HCT116 (cell line): ENCODE measurements around the gene FBXW8. TPM values are rescaled to one million over a fixed set of nuclear protein-coding genes. Genes with fewer than 3 reads are reported as not detected.

Source experiments
- ATAC-seq: fragments of 200-7000 bp; cut with Tn5 transposase; 2 replicates; pipeline ENCODE4 v1.9.1; 2020; ENCODE audit warnings: mild to moderate bottlenecking, moderate library complexity
- BruUV-seq: library from RNA; stranded (reverse); fragments of 400-500 nt; replicated peaks from 2 replicates; lab custom pipeline; 2021; lab: Mats Ljungman, UMichigan
- CTCF ChIA-PET: fragments of 300-600 bp; sonication (Branson Sonifier 250); formaldehyde crosslinking; loops from one replicate; lab custom pipeline; 2021; ENCODE audit warnings: antibody characterized with exemption; lab: Charles Lee
- POLR2A ChIA-PET: fragments of 300-600, 350-600 bp; sonication (Branson Sonifier 250); formaldehyde crosslinking; loops from one replicate; lab custom pipeline; 2021; ENCODE audit warnings: antibody characterized with exemption; lab: Charles Lee
- RAD21 ChIA-PET, 2 experiments: fragments of 300-600 bp; sonication (Branson Sonifier 250); formaldehyde crosslinking; loops; one replicate each; lab custom pipeline; 2023; ENCODE audit warnings: low total read pairs in 2 of 2; ENCODE audit not compliant: uncharacterized antibody in 2 of 2, unreplicated experiment in 2 of 2, low non-redundant PET in 1 of 2; lab: Charles Lee
- DNase-seq: peaks from one replicate; pipeline ENCODE4 v3.0.0-alpha.2; 2010; ENCODE audit warnings: low read depth, low spot score
- H2AFZ ChIP-seq: fragments of 200-600 bp; shearing (Covaris generic), sonication (generic); 2 replicates; pipeline ENCODE4 v1.6.1; 2017; ENCODE audit warnings: low read depth, mixed run types, mixed read lengths, antibody characterized with exemption, low read length; ENCODE audit not compliant: poor library complexity, severe bottlenecking
- H3K27ac ChIP-seq: 2 replicates; pipeline ENCODE4 v1.5.1; 2012; ENCODE audit warnings: low read depth, low read length
- H3K27me3 ChIP-seq: fragments of 200-600 bp; sonication (generic); 2 replicates; pipeline ENCODE4 v1.6.1; 2016; ENCODE audit warnings: mixed run types, low read length, mixed read lengths; ENCODE audit not compliant: insufficient read depth
- H3K36me3 ChIP-seq, 2 experiments: fragments of 200-500 bp in 1 of 2; fragments of 200-600 bp in 1 of 2; sonication (Bioruptor generic) in 1 of 2; sonication (generic) in 1 of 2; 2 replicates each; pipeline versions ENCODE4 v1.5.1 to v1.6.1; 2014 to 2016; ENCODE audit warnings: low read length in 2 of 2, inconsistent platforms in 1 of 2, mixed read lengths in 1 of 2, mixed run types in 1 of 2; ENCODE audit not compliant: insufficient read depth in 2 of 2, control insufficient read depth in 1 of 2
- H3K4me1 ChIP-seq, 2 experiments: fragments of 200-600 bp in 1 of 2; sonication (generic) in 1 of 2; 2 replicates each; pipeline versions ENCODE4 v1.5.1 to v1.6.1; 2012 to 2017; ENCODE audit warnings: low read length in 2 of 2, inconsistent platforms in 1 of 2, mild to moderate bottlenecking in 1 of 2, mixed read lengths in 1 of 2, mixed run types in 1 of 2, moderate library complexity in 1 of 2; ENCODE audit not compliant: insufficient read depth in 2 of 2, control insufficient read depth in 1 of 2
- H3K4me2 ChIP-seq: fragments of 200-600 bp; sonication (generic); 2 replicates; pipeline ENCODE4 v1.6.1; 2017; ENCODE audit warnings: mixed run types, low read length, mixed read lengths
- H3K4me3 ChIP-seq, 2 experiments: fragments of 200-600 bp in 1 of 2; sonication (generic) in 1 of 2; replicated peaks in 1 of 2; 2 replicates each; pipeline ENCODE4 v1.5.1; 2011 to 2016; ENCODE audit warnings: low read length in 2 of 2, control low read depth in 1 of 2, low read depth in 1 of 2, mild to moderate bottlenecking in 1 of 2, mixed read lengths in 1 of 2, mixed run types in 1 of 2
- H3K79me2 ChIP-seq: fragments of 200-600 bp; sonication (generic); 2 replicates; pipeline ENCODE4 v1.6.1; 2017; ENCODE audit warnings: mild to moderate bottlenecking, mixed run types, low read length, moderate library complexity, mixed read lengths; ENCODE audit not compliant: insufficient read depth
- H3K9ac ChIP-seq: fragments of 200-600 bp; sonication (generic); 2 replicates; pipeline ENCODE4 v1.6.1; 2016; ENCODE audit warnings: low read length, mixed read lengths
- H3K9me2 ChIP-seq: fragments of 200-600 bp; sonication (generic), shearing (Covaris generic); 2 replicates; pipeline ENCODE4 v1.6.1; 2017; ENCODE audit warnings: mixed run types, mild to moderate bottlenecking, moderate library complexity; ENCODE audit not compliant: insufficient read depth
- H3K9me3 ChIP-seq, 2 experiments: fragments of 200-500 bp in 1 of 2; fragments of 200-600 bp in 1 of 2; sonication (Bioruptor generic) in 1 of 2; sonication (generic) in 1 of 2; 2 replicates each; pipeline ENCODE4 v1.6.1; 2014 to 2017; ENCODE audit warnings: low read length in 2 of 2, mixed read lengths in 2 of 2, inconsistent platforms in 1 of 2, low read depth in 1 of 2, mild to moderate bottlenecking in 1 of 2, mixed run types in 1 of 2, moderate library complexity in 1 of 2; ENCODE audit not compliant: control insufficient read depth in 1 of 2, insufficient read depth in 1 of 2
- H4K20me1 ChIP-seq: fragments of 200-600 bp; sonication (generic), shearing (Covaris generic); 2 replicates; pipeline ENCODE4 v1.6.1; 2017; ENCODE audit warnings: mixed run types, mild to moderate bottlenecking, moderate library complexity; ENCODE audit not compliant: insufficient read depth
- ATF3 ChIP-seq: IDR thresholded peaks from 2 replicates; pipeline ENCODE4 v1.6.1; 2012
- CBX3 ChIP-seq: IDR thresholded peaks from 2 replicates; pipeline ENCODE4 v1.6.1; 2012; ENCODE audit warnings: low read depth
- CEBPB ChIP-seq: IDR thresholded peaks from 2 replicates; pipeline ENCODE4 v1.6.1; 2012; ENCODE audit warnings: low read depth
- EGR1 ChIP-seq: IDR thresholded peaks from 2 replicates; pipeline ENCODE4 v1.6.1; 2012; ENCODE audit warnings: low read depth
- ELF1 ChIP-seq: IDR thresholded peaks from 2 replicates; pipeline ENCODE4 v1.6.1; 2012; ENCODE audit warnings: low read depth, borderline replicate concordance
- EZH2phosphoT487 ChIP-seq: fragments of 200-600 bp; IDR thresholded peaks from 2 replicates; pipeline ENCODE4 v1.6.1; 2018; ENCODE audit warnings: antibody characterized with exemption, borderline replicate concordance
- FOSL1 ChIP-seq: IDR thresholded peaks from 2 replicates; pipeline ENCODE4 v1.6.1; 2012; ENCODE audit warnings: low read depth
- JUND ChIP-seq: IDR thresholded peaks from 2 replicates; pipeline ENCODE4 v1.6.1; 2012
- POLR2A ChIP-seq: IDR thresholded peaks from 2 replicates; pipeline ENCODE4 v1.7.0; 2011; ENCODE audit warnings: borderline replicate concordance; ENCODE audit not compliant: insufficient read depth, insufficient read length; ENCODE audit errors: extremely low read depth
- POLR2AphosphoS5 ChIP-seq: IDR thresholded peaks from 2 replicates; pipeline ENCODE4 v1.6.1; 2011; ENCODE audit warnings: mild to moderate bottlenecking, low read depth, low read length, moderate library complexity
- RAD21 ChIP-seq: IDR thresholded peaks from 2 replicates; pipeline ENCODE4 v1.6.1; 2012; ENCODE audit warnings: low read depth, mild to moderate bottlenecking
- REST ChIP-seq: IDR thresholded peaks from 2 replicates; pipeline ENCODE4 v1.6.1; 2012; ENCODE audit warnings: low read depth
- TCF7L2 ChIP-seq: IDR thresholded peaks from 2 replicates; pipeline ENCODE4 v1.7.0; 2011; ENCODE audit warnings: borderline replicate concordance, inconsistent platforms; ENCODE audit not compliant: insufficient read depth, insufficient read length; ENCODE audit errors: extremely low read depth
- YY1 ChIP-seq: IDR thresholded peaks from 2 replicates; pipeline ENCODE4 v1.6.1; 2011; ENCODE audit warnings: low read length, low read depth, moderate library complexity, mild to moderate bottlenecking; ENCODE audit not compliant: insufficient replicate concordance; ENCODE audit errors: extremely low read depth
- ZBTB33 ChIP-seq: IDR thresholded peaks from 2 replicates; pipeline ENCODE4 v1.6.1; 2011; ENCODE audit warnings: mild to moderate bottlenecking, low read length, moderate library complexity; ENCODE audit not compliant: insufficient replicate concordance; ENCODE audit errors: extremely low read depth
- ZFX ChIP-seq: fragments of 450-650 bp; IDR thresholded peaks from 2 replicates; pipeline ENCODE4 v1.6.1; 2017
- intact Hi-C: fragments of 100-400 bp; cut with micrococcal nuclease; formaldehyde crosslinking; loops from 2 replicates; pipeline ENCODE4 v1.10.0; 2022
- total RNA-seq: library from RNA; stranded (reverse); gene quantifications from one replicate; pipeline ENCODE4 v1.2.1, GENCODE V29; 2021; ENCODE audit not compliant: unreplicated experiment
- TF ChIP-seq, protein P1 (sequence below): IDR thresholded peaks from 2 replicates; pipeline ENCODE4 v1.6.1; 2012

Gene FBXW8
- total RNA-seq, 1 experiment from 2014 or later, result 14.6 TPM

DNA sequence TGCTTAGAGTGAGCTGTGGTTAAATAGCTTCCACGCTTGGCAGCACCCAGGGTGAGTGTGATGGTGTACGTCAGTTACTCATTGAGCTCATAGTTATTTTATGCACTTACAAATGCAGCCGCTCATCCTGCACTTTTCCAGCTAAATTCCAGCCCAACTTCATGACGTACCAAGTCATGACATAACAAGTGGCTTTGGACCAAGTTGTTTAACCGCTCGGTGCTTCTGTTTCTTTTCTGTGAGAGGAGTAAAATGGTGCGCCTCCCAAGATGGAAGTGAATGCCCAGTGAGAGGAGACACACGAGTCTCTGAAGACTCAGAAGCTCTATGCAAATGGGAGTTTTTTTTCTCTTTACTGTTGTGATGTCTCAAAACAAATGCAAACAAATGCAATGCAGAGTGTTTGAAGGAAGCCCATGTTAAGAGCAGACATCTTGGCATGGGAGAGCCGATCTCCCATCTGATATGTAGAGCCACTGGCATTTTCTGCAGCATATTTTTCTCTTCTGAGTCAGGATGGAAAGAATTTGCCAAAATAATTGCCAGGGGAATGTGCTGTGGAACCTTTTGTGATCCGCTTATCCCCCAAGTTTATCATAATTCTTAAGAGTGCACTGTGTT lies 72.2 kb downstream of the FBXW8 start:
- Histone ChIP-seq H3K27me3 (no peaks in the 10 kb centered on the region), H3K36me3 (no peaks in the 10 kb centered on the region), H3K9me2 (no peaks in the 10 kb centered on the region), H3K4me2 (no peak overlapping the region), H4K20me1 (no peaks in the 10 kb centered on the region), H3K4me1 (no peaks in the 10 kb centered on the region), H2AFZ (no peak overlapping the region), H3K9me3 (no peaks in the 10 kb centered on the region), H3K79me2 (no peaks in the 10 kb centered on the region), H3K4me3 (no peak overlapping the region), H3K27ac (no peak overlapping the region), H3K9ac (no peak overlapping the region)
- ChIA-PET POLR2A (no interaction called here), RAD21 (no interaction called here), CTCF (no interaction called here)
- BruUV-seq, result no TSS peak
- TF ChIP-seq RAD21 (no peak), ATF3 (no peak), ELF1 (no peak), CEBPB (no peak), TCF7L2 (no peak), POLR2AphosphoS5 (no peak), CBX3 (no peak), JUND (no peak), FOSL1 (no peak), REST (no peak), POLR2A (no peak), EGR1 (no peak), EZH2phosphoT487 (no peak), YY1 (no peak), ZFX (no peak), ZBTB33 (no peak)
- TF ChIP-seq, protein P1, sequence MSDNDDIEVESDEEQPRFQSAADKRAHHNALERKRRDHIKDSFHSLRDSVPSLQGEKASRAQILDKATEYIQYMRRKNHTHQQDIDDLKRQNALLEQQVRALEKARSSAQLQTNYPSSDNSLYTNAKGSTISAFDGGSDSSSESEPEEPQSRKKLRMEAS, result no peak
- no peak for ATAC-seq
- DNase-seq, result no peak
- intact Hi-C loops, result no loop called here
